Thyroid gland (tissue), 4 donors: ENCODE measurements around the gene OPN5.

ENCODE experiments used
- CTCF ChIP-seq, 6 experiments: fragments of 200-600 bp in 3 of 6; fragments of 450-650 bp in 3 of 6; sonication (generic) in 3 of 6; IDR thresholded peaks; one replicate each; pipeline ENCODE4 v1.5.1; 2016 to 2019; ENCODE audit warnings: antibody characterized with exemption in 6 of 6, mild to moderate bottlenecking in 2 of 6, inconsistent platforms in 1 of 6, moderate library complexity in 1 of 6
- POLR2A ChIP-seq, 2 donors: fragments of 450-650 bp; IDR thresholded peaks; one replicate each; pipeline ENCODE4 v1.6.1; 2017; ENCODE audit warnings: antibody characterized with exemption in 2 of 2, mild to moderate bottlenecking in 2 of 2, moderate library complexity in 1 of 2

- no peak for TF ChIP-seq CTCF (IDR thresholded peaks at IDR 0.05)
- TF ChIP-seq POLR2A (IDR thresholded peaks at IDR 0.05): no peak
Observed at GRCh38 chr6:47792216-47792733, 10.4 kb downstream of the OPN5 start.
